Fibroblast of the aortic adventitia (primary cell): ENCODE measurements around the gene SPATA18. TPM values are rescaled to one million over a fixed set of nuclear protein-coding genes. Genes with fewer than 3 reads are reported as not detected.
"Not testable (repeated sequence)": the region's sequence is repeated elsewhere in the genome, so short reads cannot be mapped to it uniquely, and the experiment has no call there.

ENCODE experiments used
- DNase-seq: peaks from one replicate; pipeline ENCODE4 v3.0.0-alpha.2; 2010; ENCODE audit warnings: low read depth
- H3K4me3 ChIP-seq: 2 replicates; pipeline ENCODE4 v1.5.1; 2011; ENCODE audit warnings: low read depth, mild to moderate bottlenecking, control low read depth, low read length, moderate library complexity
- total RNA-seq: library from RNA; depleted of rRNA; stranded (reverse); fragments of >200 nt; gene quantifications from 2 replicates; pipeline ENCODE4 v1.2.3, GENCODE V29; 2012; ENCODE audit warnings: low replicate concordance
- TF ChIP-seq, protein P1 (sequence below): IDR thresholded peaks from 2 replicates; pipeline ENCODE4 v1.5.1; 2011; ENCODE audit warnings: mild to moderate bottlenecking, low read length, control low read depth, inconsistent platforms; ENCODE audit not compliant: insufficient read depth

Gene SPATA18
- total RNA-seq, 1 donor = 22.3 TPM

DNA sequence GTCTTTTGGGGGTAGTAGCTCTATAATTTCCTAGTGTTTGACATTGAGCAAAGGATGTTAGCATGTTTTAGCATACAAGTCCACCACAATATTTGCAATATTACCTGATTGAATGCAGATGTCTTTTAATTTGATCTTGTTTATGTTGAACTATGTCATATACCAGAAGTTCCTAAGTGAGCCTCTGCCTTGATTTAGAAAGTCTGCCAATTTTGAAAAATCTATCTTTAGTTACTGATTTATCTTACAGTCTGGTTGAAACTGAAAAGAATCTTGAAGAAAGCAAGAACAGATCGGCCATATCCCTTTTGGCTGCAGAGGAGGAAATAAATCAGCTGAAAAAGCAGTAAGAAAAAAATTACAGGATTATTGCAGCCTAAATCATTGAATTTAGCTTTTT lies 18.5 kb downstream of the SPATA18 start:
- no peak for DNase-seq
- TF ChIP-seq, protein P1, sequence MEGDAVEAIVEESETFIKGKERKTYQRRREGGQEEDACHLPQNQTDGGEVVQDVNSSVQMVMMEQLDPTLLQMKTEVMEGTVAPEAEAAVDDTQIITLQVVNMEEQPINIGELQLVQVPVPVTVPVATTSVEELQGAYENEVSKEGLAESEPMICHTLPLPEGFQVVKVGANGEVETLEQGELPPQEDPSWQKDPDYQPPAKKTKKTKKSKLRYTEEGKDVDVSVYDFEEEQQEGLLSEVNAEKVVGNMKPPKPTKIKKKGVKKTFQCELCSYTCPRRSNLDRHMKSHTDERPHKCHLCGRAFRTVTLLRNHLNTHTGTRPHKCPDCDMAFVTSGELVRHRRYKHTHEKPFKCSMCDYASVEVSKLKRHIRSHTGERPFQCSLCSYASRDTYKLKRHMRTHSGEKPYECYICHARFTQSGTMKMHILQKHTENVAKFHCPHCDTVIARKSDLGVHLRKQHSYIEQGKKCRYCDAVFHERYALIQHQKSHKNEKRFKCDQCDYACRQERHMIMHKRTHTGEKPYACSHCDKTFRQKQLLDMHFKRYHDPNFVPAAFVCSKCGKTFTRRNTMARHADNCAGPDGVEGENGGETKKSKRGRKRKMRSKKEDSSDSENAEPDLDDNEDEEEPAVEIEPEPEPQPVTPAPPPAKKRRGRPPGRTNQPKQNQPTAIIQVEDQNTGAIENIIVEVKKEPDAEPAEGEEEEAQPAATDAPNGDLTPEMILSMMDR = no peak
- no peak overlapping the region for H3K4me3 ChIP-seq

DNA sequence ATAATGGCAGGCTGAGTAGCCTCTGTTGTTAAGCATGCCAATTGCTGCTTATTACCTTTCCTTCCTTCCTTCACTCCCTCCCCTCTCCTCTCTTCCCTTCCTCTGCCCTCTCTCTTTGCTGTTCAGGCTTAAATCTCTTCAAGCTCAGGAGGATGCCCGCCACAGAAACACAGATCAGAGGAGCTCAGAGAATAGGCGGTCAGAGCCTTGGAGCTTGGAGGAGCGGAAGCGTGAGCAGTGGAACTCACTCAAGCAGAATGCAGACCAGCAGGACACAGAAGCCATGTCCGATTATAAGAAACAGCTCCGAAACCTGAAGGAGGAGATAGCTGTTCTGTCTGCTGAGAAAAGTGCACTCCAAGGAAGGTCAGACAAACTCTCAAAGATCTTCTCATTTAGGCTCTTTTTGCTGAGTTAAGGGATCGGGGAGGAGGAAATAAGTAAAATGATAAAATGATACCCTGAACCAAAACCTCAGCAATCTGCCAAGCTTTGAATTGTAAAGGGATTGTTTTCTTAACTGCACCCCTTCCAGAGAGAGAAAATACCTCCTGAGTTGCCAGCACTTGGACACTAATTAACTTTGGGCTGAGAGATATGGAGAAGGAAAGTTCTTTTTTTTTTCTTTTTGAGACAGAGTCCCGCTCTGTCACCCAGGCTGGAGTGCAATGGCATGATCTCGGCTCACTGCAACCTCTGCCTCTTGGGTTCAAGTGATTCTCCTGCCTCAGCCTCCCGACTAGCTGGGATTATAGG lies 20.9 kb downstream of the SPATA18 start:
- TF ChIP-seq, protein P1 = no peak
- H3K4me3 ChIP-seq = no peak overlapping the region
- no peak for DNase-seq

DNA sequence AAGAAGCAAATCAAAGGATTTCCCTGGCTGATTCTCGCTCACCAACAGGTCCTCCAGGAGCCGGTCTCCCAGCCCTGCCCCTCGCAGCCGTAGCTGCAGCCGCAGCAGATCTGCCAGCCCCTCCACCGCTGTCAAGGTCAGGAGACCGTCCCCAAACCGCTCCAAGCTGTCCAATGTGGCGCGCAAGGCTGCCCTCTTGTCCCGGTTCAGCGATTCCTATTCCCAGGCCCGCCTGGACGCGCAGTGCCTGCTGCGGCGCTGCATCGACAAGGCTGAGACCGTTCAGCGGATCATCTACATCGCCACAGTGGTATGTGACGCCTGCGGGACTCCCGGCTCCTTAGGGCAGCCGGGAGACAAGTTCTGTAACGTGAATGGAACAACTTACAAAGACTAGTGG lies 25.6 kb downstream of the SPATA18 start:
- TF ChIP-seq, protein P1 = no peak
- H3K4me3 ChIP-seq = no peak overlapping the region
- DNase-seq = no peak

DNA sequence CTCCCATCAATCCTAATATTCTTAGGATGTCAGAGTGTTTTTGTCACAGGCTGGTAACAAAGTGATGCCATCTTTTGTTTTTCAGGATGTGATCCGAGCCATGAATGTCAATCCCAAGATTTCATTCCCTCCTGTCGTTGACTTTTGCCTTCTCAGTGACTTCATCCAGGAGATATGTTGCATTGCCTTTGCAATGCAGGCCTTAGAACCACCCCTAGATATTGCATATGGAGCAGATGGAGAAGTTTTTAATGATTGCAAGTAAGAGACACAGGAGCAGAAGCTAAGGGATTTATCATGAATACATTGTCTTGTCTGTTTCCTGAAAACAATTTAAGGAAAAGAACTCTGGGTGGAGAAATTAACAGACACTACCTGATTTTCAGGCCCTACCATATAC lies 28.6 kb downstream of the SPATA18 start:
- no peak overlapping the region for H3K4me3 ChIP-seq
- TF ChIP-seq, protein P1 = no peak
- no peak for DNase-seq

DNA sequence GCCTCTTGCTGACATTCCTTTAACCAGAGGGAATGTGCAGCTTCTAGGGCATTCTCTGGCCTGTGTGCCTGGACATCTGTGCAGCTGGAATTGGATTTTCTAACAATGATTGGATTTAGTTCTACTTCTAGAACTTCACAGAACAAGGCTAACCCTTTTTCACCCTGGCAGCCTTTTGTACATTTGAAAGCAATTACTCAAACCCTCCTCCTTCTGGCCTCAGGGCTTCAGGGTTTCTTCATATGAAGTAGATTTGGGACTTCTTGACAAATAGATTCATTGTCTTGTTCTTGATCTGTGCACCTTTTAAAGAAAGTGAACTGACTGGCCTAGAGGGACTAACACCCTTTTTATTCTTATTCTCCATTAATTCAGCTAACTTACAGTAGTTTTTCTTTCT lies 30.1 kb downstream of the SPATA18 start:
- H3K4me3 ChIP-seq = no peak overlapping the region
- TF ChIP-seq, protein P1 = no peak
- no peak for DNase-seq

DNA sequence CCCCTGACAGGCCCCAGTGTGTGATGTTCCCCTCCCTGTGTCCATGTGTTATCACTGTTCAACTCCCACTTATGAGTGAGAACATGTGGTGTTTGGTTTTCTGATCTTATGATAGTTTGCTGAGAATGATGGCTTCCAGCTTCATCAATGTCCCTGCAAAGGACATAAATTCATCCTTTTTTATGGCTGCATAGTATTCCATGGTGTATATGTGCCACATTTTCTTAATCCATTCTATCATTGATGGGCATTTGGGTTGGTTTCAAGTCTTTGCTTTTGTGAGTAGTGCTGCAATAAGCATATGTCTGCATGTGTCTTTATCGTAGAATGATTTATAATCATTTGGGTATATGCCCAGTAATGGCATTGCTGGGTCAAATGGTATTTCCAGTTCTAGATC lies 35.3 kb downstream of the SPATA18 start:
- DNase-seq, H3K4me3 ChIP-seq: not testable (repeated sequence)

DNA sequence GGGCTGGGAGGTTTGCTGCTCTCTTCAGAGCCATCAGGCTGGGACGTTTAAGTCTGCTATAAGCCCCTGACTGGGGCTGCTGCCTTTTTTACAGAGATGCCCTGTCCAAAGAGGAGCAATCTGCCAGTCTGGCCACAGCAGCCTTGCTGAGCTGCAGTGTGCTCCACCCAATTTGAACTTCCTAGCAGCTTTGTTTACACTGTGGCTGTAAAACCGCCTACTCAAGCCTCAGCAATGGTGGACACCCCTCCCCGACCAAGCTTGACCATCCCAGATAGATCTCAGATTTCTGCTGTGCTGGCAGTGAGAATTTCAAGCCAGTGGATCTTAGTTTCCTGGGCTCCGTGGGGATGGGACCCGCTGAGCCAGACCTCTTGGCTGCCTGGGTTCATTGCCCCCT lies 40.7 kb downstream of the SPATA18 start:
- peak; percentile 31 for DNase-seq
- no peak overlapping the region for H3K4me3 ChIP-seq
- TF ChIP-seq, protein P1 = no peak
